Measurements from ENCODE around the gene NCDN.

- no peak for TF ChIP-seq CTCF (IDR thresholded peaks at IDR 0.05)
- TF ChIP-seq POLR2A (IDR thresholded peaks at IDR 0.05), result no peak
Observed at GRCh38 chr1:35599411-35599810, 41.8 kb downstream of the NCDN start.

All from testis (tissue), 2 donors.